Pancreas (tissue), 10 donors: ENCODE measurements around the gene LUC7L2. TPM values are rescaled to one million over a fixed set of nuclear protein-coding genes. Genes with fewer than 3 reads are reported as not detected.
"Not testable (repeated sequence)": the region's sequence is repeated elsewhere in the genome, so short reads cannot be mapped to it uniquely, and the experiment has no call there.

Experiments
- ATAC-seq, 4 donors: fragments of 200-7000 bp; cut with Tn5 transposase; one replicate each; pipeline versions ENCODE4 v1.8.0 to v1.9.1; 2020; ENCODE audit warnings: mild to moderate bottlenecking in 4 of 4, moderate library complexity in 4 of 4
- DNase-seq, 6 donors: peaks; one replicate each; pipeline ENCODE4 v3.0.0-alpha.2; 2020
- FAIRE-seq: peaks from 2 replicates; lab custom pipeline; 2012; peaks lifted over from hg19 to GRCh38; lab: Jason Lieb, UNC
- H3K27ac ChIP-seq, 4 donors: fragments of 200-600 bp; sonication (generic); 1 replicate in 3 of 4; 2 replicates in 1 of 4; pipeline versions ENCODE4 v1.5.0 to v1.8.0; 2020
- H3K27me3 ChIP-seq, 4 donors: fragments of 200-600 bp; one replicate each; pipeline ENCODE4 v1.8.0; 2021
- H3K36me3 ChIP-seq, 3 donors: fragments of 200-600 bp; sonication (generic) in 1 of 3; one replicate each; pipeline versions ENCODE4 v1.5.0 to v1.8.0; 2020 to 2021
- H3K4me1 ChIP-seq, 3 donors: fragments of 200-600 bp; one replicate each; pipeline ENCODE4 v1.8.0; 2021
- H3K4me3 ChIP-seq, 4 donors: fragments of 200-600 bp; sonication (generic) in 2 of 4; one replicate each; pipeline versions ENCODE4 v1.5.0 to v1.8.0; 2020 to 2021
- H3K9me3 ChIP-seq, 4 donors: fragments of 200-600 bp; one replicate each; pipeline ENCODE4 v1.8.0; 2021
- CTCF ChIP-seq, 4 donors: fragments of 200-600 bp; sonication (generic) in 3 of 4; IDR thresholded peaks; one replicate each; pipeline versions ENCODE4 v1.5.0 to v1.8.0; 2021; ENCODE audit warnings: antibody characterized with exemption in 4 of 4
- WGBS, 2 donors: extraction: QIAGEN DNeasy Blood & Tissue Kit; methylation state at CpG; one replicate each; pipeline ENCODE4 v1.1.7; 2013; 5-methylcytosine and 5-hydroxymethylcytosine counted together
- intact Hi-C, 3 donors: fragments of 100-400 bp; cut with DNase I; formaldehyde crosslinking; loops; one replicate each; pipeline versions ENCODE4 v1.11.1 to v1.14.2; 2022
- polyA plus RNA-seq, 2 donors: library from polyadenylated mRNA; stranded (reverse); fragments of 200-250 nt; gene quantifications; one replicate each; pipeline ENCODE4 v1.2.3, GENCODE V29; 2013
- total RNA-seq, 6 donors: library from RNA; stranded (reverse); fragmentation: NEBNext Ultra II Directional in 4 of 6; extraction: Animal tissue kit (Norgen Biotek cat#: 25700) in 4 of 6; gene quantifications; one replicate each; pipeline versions ENCODE4 v1.2.1 to v1.2.4, GENCODE V29; 2021 to 2023
- donor health status: healthy with polysubstance abuse.
- donor health status: DM: no; HTN: no; CAD: no; lungs with moderate emphysema.
- donor health status: DM: no; HTN: no; CAD: no.
- donor health status: control.
- donor health status: control.
- donor health status: Bipolar disorder and iron deficiency.
- donor health status: DM: yes; HTN: yes; CAD: no.
- donor health status: DM: no; HTN: no; CAD: no.
- donor health status: DM: no; HTN: no; CAD: no.
- donor health status: DM: yes; HTN: yes; CAD: no.

LUC7L2 gene
- total and polyA plus RNA-seq, 8 donors = 30.0 to 71.1 (median 39.2) TPM

GRCh38 chr7:139453673-139454321 is 94.1 kb downstream of the LUC7L2 start:
- 69 to 76% methylated on average over 20 of the region's 20 CpGs for WGBS, 2 donors
- Histone ChIP-seq H3K4me1 (no peaks in the 10 kb centered on the region), H3K27ac (no peak overlapping the region), H3K4me3 (no peak overlapping the region), H3K9me3 (no peaks in the 10 kb centered on the region), H3K36me3 (no peaks in the 10 kb centered on the region), H3K27me3 (no peaks in the 10 kb centered on the region)
- no peak for FAIRE-seq
- ATAC-seq = no peak
- intact Hi-C loops = no loop called here
- no peak for TF ChIP-seq CTCF (IDR thresholded peaks at IDR 0.05)
- no peak for DNase-seq

DNA sequence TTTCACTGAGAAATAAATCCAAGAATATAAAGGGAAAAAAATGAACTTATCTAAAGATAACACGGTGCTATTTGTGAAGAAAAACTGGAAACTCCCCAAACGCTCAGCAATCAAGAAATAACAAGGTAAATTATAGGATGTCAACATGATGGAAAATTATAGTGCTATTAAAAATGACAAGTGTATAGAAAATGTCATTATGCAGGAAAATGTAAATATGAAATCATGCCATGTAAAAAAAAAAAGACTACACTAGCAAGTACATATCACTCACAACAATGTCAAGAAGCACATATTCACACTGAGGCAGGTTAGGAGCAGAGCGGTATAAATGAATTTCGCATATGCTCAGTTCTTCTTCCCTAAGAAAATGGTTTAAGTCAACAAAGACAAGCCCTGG is 96.1 kb downstream of the LUC7L2 start:
- DNase-seq = no peak
- intact Hi-C loops = no loop called here
- no peak for TF ChIP-seq CTCF (IDR thresholded peaks at IDR 0.05)
- 70 to 75% methylated on average over 4 of the region's 4 CpGs for WGBS, 2 donors
- no peaks in the 10 kb centered on the region for H3K9me3 ChIP-seq
- H3K4me1 ChIP-seq = no peaks in the 10 kb centered on the region
- H3K36me3 ChIP-seq = no peaks in the 10 kb centered on the region
- H3K27ac ChIP-seq = no peak overlapping the region
- no peak for ATAC-seq
- no peaks in the 10 kb centered on the region for H3K27me3 ChIP-seq
- no peak for FAIRE-seq
- no peak overlapping the region for H3K4me3 ChIP-seq

DNA sequence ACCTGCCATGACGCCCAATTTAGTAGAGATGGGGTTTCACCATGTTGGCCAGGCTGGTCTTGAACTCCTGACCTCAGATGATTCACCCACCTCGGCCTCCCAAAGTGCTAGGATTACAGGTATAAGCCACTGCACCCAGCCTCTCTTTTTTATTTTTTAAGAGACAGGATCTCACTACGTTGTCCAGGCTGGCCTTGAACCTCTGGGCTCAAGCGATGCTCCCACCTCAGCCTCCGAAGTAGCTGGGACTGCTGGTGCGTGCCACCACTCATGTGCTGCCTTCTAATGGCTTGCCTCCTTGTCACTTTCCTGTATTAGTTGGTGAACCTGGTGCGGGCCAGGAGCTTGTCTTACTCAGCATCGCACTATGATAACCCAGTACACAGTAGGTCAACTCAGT is 96.8 kb downstream of the LUC7L2 start:
- 92% methylated on average over 8 of the region's 8 CpGs for WGBS, 2 donors
- no peaks in the 10 kb centered on the region for H3K27me3 ChIP-seq
- no peaks in the 10 kb centered on the region for H3K36me3 ChIP-seq
- no peak overlapping the region for H3K27ac ChIP-seq
- H3K9me3 ChIP-seq = no peaks in the 10 kb centered on the region
- intact Hi-C loops = no loop called here
- no peak for ATAC-seq
- no peak for FAIRE-seq
- TF ChIP-seq CTCF (IDR thresholded peaks at IDR 0.05) = no peak
- H3K4me3 ChIP-seq = no peak overlapping the region
- no peaks in the 10 kb centered on the region for H3K4me1 ChIP-seq
- no peak for DNase-seq

- Histone ChIP-seq H3K27ac (no peak overlapping the region), H3K9me3 (no peaks in the 10 kb centered on the region), H3K36me3 (no peaks in the 10 kb centered on the region), H3K4me3 (no peak overlapping the region), H3K27me3 (no peaks in the 10 kb centered on the region), H3K4me1 (no peaks in the 10 kb centered on the region)
- ATAC-seq (no peak), DNase-seq (no peak), FAIRE-seq (no peak)
- intact Hi-C loops = no loop called here
- no peak for TF ChIP-seq CTCF (IDR thresholded peaks at IDR 0.05)
- WGBS, 2 donors = 85 to 88% methylated on average over 15 of the region's 15 CpGs
Observed at GRCh38 chr7:139457153-139457946, 97.7 kb downstream of the LUC7L2 start.

- H3K27ac ChIP-seq, H3K9me3 ChIP-seq, H3K36me3 ChIP-seq, DNase-seq, H3K4me3 ChIP-seq, H3K4me1 ChIP-seq, H3K27me3 ChIP-seq, intact Hi-C loops, FAIRE-seq, ATAC-seq: not testable (repeated sequence)
- whole genome bisulfite sequencing, 2 donors = 97% methylated on average over 12 of the region's 12 CpGs
Observed at GRCh38 chr7:139463421-139463820, 103.7 kb downstream of the LUC7L2 start.

DNA sequence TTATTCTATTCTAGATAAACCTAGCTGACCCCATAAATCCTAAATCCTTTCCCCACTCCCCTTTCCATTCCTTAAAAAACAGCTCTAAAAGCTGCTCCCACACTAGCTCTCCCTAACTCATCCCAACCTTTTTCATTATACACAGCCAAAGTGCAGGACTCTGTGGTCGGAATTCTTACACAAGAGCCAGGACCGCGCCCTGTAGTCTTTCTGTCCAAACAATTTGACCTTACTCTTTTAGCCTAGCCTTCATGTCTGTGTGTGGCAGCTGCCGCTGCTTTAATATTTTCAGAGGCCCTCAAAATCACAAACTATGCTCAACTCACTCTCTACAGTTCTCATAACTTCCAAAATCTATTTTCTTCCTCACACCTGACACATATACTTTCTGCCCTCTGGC is 104.8 kb downstream of the LUC7L2 start:
- H3K4me1 ChIP-seq, FAIRE-seq, H3K4me3 ChIP-seq, ATAC-seq, H3K9me3 ChIP-seq, H3K36me3 ChIP-seq, H3K27ac ChIP-seq, intact Hi-C loops, H3K27me3 ChIP-seq, DNase-seq: not testable (repeated sequence)
- 95 to 96% methylated on average over 4 of the region's 4 CpGs for WGBS, 2 donors

GRCh38 chr7:139465072-139465471 is 105.4 kb downstream of the LUC7L2 start:
- ATAC-seq, H3K9me3 ChIP-seq, FAIRE-seq, H3K4me3 ChIP-seq, intact Hi-C loops, DNase-seq, H3K27ac ChIP-seq, H3K36me3 ChIP-seq, H3K27me3 ChIP-seq, H3K4me1 ChIP-seq: not testable (repeated sequence)
- WGBS, 2 donors = 96 to 99% methylated on average over 10 of the region's 10 CpGs

DNA sequence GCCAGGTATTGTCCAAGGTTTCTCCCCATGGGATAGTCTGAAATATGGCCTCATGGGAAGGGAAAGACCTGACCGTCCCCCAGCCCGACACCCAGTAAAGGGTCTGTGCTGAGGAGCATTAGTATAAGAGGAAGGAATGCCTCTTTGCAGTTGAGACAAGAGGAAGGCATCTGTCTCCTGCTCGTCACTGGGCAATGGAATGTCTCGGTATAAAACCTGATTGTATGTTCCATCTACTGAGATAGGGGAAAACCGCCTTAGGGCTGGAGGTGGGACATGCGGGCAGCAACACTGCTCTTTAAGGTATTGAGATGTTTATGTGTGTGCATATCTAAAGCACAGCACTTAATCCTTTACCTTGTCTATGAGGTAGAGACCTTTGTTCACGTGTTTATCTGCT is 108.0 kb downstream of the LUC7L2 start:
- DNase-seq, H3K9me3 ChIP-seq, intact Hi-C loops, H3K27me3 ChIP-seq, FAIRE-seq, H3K27ac ChIP-seq, H3K4me3 ChIP-seq, ATAC-seq, H3K36me3 ChIP-seq: not testable (repeated sequence)
- H3K4me1 ChIP-seq = peaks cover 0 to 12% (median 0%) of the 10 kb centered on the region in 3 donors
- WGBS, 2 donors = 84 to 86% methylated on average over 7 of the region's 7 CpGs
